ENCODE data around the gene PEAR1. TPM values are rescaled to one million over a fixed set of nuclear protein-coding genes. Genes with fewer than 3 reads are reported as not detected.

PEAR1 gene
- total RNA-seq, 1 donor from 2014 or later, result 9.9 TPM

DNA sequence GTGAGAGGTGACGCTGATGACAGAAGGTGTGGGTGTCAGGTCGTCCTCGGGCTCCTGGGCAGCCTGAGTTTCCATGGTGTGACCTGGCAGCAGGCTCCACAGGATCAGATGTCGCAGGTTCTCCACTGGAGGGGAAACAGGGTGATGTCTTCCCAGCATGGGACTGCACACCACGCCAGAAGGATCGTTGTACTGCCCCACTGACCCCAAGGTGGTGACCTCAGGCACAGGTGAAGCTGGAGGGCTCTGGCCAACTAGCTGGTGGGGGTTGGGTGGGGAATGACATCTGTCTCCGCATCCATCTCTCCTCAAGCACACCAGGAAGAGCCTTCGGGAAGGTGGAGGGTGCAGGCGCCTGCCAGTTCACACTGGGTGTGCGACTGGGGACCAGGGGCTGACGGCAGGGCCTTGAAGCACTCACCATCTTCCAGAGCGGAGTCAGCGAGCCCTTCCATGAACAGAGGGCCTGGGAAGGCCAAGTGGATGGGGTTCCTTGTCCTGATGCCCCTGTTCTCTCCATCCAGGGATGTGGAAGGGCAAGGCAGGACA is 46.3 kb downstream of the PEAR1 start:
- Mint-ChIP-seq H3K9me3 (ENCODE audit: low read depth) (no peaks in the 10 kb centered on the region), H3K4me3 (ENCODE audit: unreplicated experiment) (no peak overlapping the region), H3K27ac (ENCODE audit: unreplicated experiment) (no peak overlapping the region), H3K36me3 (ENCODE audit: low read depth) (peaks cover 49% of the 10 kb centered on the region), H3K4me1 (ENCODE audit: low read depth) (no peaks in the 10 kb centered on the region), H3K27me3 (ENCODE audit: low read depth) (no peaks in the 10 kb centered on the region)
- TF ChIP-seq, protein P1, sequence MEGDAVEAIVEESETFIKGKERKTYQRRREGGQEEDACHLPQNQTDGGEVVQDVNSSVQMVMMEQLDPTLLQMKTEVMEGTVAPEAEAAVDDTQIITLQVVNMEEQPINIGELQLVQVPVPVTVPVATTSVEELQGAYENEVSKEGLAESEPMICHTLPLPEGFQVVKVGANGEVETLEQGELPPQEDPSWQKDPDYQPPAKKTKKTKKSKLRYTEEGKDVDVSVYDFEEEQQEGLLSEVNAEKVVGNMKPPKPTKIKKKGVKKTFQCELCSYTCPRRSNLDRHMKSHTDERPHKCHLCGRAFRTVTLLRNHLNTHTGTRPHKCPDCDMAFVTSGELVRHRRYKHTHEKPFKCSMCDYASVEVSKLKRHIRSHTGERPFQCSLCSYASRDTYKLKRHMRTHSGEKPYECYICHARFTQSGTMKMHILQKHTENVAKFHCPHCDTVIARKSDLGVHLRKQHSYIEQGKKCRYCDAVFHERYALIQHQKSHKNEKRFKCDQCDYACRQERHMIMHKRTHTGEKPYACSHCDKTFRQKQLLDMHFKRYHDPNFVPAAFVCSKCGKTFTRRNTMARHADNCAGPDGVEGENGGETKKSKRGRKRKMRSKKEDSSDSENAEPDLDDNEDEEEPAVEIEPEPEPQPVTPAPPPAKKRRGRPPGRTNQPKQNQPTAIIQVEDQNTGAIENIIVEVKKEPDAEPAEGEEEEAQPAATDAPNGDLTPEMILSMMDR (IDR thresholded peaks at IDR 0.05), result no peak
- DNase-seq (ENCODE audit: low spot score), result peak; percentile 86

DNA sequence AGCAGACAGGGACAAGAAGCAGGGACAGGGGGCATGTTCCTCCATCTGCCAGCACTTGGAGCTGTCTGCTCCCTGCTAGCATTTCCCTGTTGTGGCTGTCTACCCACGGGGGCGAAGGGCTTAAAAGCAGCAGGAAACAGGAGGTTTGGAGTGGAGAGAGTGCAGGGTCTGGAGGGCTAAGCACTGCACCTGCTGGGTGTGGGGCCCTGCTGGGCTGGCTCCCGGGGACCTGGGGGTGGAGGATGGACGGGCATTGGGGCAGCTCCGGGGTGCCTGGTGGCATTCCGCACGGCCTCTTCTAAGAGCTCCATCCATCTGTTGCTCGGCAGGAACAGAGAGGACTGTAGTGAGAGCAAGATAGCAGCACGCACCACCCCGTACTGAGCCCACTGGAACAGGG is 48.2 kb downstream of the PEAR1 start:
- Mint-ChIP-seq H3K27ac (ENCODE audit: unreplicated experiment) (no peak overlapping the region), H3K4me3 (ENCODE audit: unreplicated experiment) (no peak overlapping the region), H3K36me3 (ENCODE audit: low read depth) (peaks cover 59% of the 10 kb centered on the region), H3K9me3 (ENCODE audit: low read depth) (no peaks in the 10 kb centered on the region), H3K27me3 (ENCODE audit: low read depth) (no peaks in the 10 kb centered on the region), H3K4me1 (ENCODE audit: low read depth) (no peaks in the 10 kb centered on the region)
- TF ChIP-seq, protein P1 (IDR thresholded peaks at IDR 0.05), result no peak
- DNase-seq (ENCODE audit: low spot score), result peak; percentile 71

DNA sequence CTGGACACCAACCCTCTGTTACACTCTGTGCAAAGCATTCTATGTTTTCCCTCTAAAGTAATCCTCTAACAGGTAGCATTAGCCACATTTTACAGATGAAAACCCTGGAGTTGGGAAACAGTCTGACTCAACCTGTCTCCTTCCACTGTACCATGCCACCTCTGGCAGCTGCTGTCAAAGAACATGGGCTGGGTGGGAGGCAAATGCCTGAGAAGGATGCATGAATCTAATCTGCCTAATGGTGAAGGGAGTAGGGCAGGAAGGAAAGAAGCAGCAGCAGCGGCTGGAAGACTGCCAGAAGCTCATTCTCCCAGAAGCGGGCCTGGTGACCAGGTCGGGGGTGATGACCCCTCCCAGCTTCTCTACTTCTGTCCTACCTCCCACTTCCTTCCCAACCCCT is 48.7 kb downstream of the PEAR1 start:
- Mint-ChIP-seq H3K36me3 (ENCODE audit: low read depth) (peaks cover 62% of the 10 kb centered on the region), H3K4me1 (ENCODE audit: low read depth) (no peaks in the 10 kb centered on the region), H3K27me3 (ENCODE audit: low read depth) (no peaks in the 10 kb centered on the region), H3K9me3 (ENCODE audit: low read depth) (no peaks in the 10 kb centered on the region), H3K27ac (ENCODE audit: unreplicated experiment) (no peak overlapping the region), H3K4me3 (ENCODE audit: unreplicated experiment) (no peak overlapping the region)
- peak; percentile 50 for DNase-seq (ENCODE audit: low spot score)
- TF ChIP-seq, protein P1 (IDR thresholded peaks at IDR 0.05), result no peak

DNA sequence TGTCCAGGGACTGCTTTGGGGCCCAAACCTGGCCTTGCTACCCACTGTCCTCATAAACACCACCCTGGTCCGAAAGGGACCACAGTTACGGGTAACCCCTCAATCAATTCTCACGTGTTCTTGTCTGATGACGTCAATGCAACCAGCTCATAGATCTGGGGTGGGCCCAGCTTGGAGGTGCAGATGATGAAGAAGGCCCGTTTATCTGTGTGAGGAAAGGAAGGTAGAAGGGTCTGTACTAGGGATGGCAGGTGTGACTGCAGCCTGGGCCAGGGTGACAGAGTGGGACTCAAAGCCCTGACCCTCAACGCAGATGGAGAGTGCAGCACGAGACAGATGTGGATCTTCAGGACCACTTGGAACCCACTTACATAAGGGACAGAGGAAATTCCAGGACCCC is 49.1 kb downstream of the PEAR1 start:
- Mint-ChIP-seq H3K9me3 (ENCODE audit: low read depth) (no peaks in the 10 kb centered on the region), H3K36me3 (ENCODE audit: low read depth) (peaks cover 63% of the 10 kb centered on the region), H3K4me3 (ENCODE audit: unreplicated experiment) (no peak overlapping the region), H3K27me3 (ENCODE audit: low read depth) (no peaks in the 10 kb centered on the region), H3K27ac (ENCODE audit: unreplicated experiment) (no peak overlapping the region), H3K4me1 (ENCODE audit: low read depth) (no peaks in the 10 kb centered on the region)
- peak; percentile 53 for DNase-seq (ENCODE audit: low spot score)
- TF ChIP-seq, protein P1 (IDR thresholded peaks at IDR 0.05), result no peak

DNA sequence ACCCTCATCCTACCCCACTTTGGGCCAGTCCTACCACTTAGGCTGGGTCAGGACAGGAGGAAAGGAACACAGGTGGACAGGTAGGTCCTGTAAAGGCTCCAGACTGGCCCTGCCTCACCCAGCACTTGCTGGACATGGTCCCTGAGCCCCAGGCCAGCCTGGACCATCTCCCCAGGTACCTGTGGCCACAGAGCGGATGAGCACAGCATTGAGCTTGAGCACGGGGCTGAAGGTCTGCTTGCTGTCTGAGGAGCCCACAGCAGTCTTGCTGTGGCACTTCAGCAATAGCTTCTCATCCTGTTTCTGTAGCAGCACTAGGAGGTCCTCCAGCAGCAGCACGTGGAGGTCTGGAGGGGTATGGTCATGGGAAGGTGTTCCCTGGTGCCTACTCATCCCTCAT is 50.2 kb downstream of the PEAR1 start:
- Mint-ChIP-seq H3K4me3 (ENCODE audit: unreplicated experiment) (no peak overlapping the region), H3K36me3 (ENCODE audit: low read depth) (peaks cover 63% of the 10 kb centered on the region), H3K9me3 (ENCODE audit: low read depth) (no peaks in the 10 kb centered on the region), H3K27me3 (ENCODE audit: low read depth) (no peaks in the 10 kb centered on the region), H3K4me1 (ENCODE audit: low read depth) (no peaks in the 10 kb centered on the region), H3K27ac (ENCODE audit: unreplicated experiment) (no peak overlapping the region)
- peak; percentile 47 for DNase-seq (ENCODE audit: low spot score)
- TF ChIP-seq, protein P1 (IDR thresholded peaks at IDR 0.05), result no peak
